SU-DHL-6 (cell line): ENCODE measurements around the gene RUNX2.

Experiments
- CTCF ChIP-seq: fragments of 200-600 bp; sonication (generic); IDR thresholded peaks from one replicate; pipeline ENCODE4 v1.5.1; 2017; ENCODE audit warnings: antibody characterized with exemption, mild to moderate bottlenecking, low read length, moderate library complexity; ENCODE audit not compliant: insufficient read depth, poor library complexity, severe bottlenecking
- EZH2phosphoT487 ChIP-seq: fragments of 200-600 bp; sonication (generic), shearing (Covaris generic); conservative IDR thresholded peaks from 2 replicates; pipeline ENCODE4 v1.6.1; 2018; ENCODE audit warnings: mild to moderate bottlenecking, antibody characterized with exemption, low read length, moderate library complexity, mixed read lengths

DNA sequence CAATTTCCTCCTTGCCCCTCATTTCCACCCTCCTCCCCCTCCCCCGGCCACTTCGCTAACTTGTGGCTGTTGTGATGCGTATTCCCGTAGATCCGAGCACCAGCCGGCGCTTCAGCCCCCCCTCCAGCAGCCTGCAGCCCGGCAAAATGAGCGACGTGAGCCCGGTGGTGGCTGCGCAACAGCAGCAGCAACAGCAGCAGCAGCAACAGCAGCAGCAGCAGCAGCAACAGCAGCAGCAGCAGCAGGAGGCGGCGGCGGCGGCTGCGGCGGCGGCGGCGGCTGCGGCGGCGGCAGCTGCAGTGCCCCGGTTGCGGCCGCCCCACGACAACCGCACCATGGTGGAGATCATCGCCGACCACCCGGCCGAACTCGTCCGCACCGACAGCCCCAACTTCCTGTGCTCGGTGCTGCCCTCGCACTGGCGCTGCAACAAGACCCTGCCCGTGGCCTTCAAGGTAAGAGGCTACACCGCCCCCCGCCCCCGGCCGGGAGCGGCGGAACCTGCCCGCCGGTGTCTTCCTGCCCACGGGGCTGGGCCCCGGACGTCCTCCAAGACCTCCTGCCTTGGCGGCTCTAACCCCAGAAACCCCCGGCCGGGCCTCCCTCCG, 94.5 kb downstream of the RUNX2 start:
- TF ChIP-seq CTCF (no peak), EZH2phosphoT487 (no peak)
